LHCN-M2 (cell line): ENCODE data around the gene KCNK2. TPM values are rescaled to one million over a fixed set of nuclear protein-coding genes. Genes with fewer than 3 reads are reported as not detected.

ENCODE experiments used
- DNase-seq: peaks from one replicate; pipeline ENCODE4 v3.0.0-alpha.2; 2012; ENCODE audit warnings: low read depth
- total RNA-seq: library from RNA; depleted of rRNA; stranded (reverse); fragments of >200 nt; gene quantifications from 2 replicates; pipeline ENCODE4 v1.2.3, GENCODE V29; 2014

Gene KCNK2
- total RNA-seq, 1 experiment from 2014 or later = 6.8 TPM

DNA sequence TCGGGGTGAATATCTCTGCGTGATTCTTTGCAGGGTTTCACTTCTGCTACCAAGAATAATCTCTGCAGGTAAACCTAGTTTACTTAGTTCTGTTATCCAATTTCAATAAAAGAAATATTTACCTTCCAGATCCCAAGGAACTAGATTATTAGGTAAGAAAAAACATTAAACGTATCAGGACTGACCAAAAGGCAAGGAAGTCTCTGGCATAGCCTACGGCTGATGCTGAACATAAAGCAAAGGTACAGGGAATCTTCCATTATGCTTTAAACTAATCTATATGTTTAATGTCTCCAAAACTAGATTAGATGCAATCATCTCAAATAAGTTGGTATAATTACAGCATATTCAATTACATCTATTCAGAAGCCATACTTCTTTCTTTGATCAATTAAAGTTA lies 168.9 kb downstream of the KCNK2 start:
- no peak for DNase-seq

GRCh38 chr1:215252164-215252563 lies 169.6 kb downstream of the KCNK2 start:
- DNase-seq = no peak

- peak; percentile 46 for DNase-seq
These were observed 174.6 kb downstream of the KCNK2 start for GRCh38 chr1:215256936-215257679.

- DNase-seq = no peak
These were observed 178.2 kb downstream of the KCNK2 start for GRCh38 chr1:215260711-215261110.

DNA sequence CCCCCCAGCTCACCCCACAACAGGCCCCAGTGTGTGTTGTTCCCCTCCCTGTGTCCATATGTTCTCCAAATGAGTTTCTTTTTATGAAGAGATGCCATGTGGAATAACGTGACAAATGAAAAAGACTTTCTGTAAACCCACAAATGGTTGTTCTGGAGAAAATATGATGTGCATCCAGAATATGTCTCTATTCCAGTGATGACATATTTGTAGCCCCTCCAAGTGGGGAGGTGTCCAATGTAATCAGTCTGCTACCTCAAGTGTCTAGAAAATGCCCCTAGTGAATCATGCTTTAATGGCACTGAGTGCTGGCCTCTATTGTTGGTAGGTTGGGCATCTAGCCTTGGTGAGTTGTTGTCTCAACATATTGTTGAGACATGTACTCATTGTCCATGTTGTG lies 179.6 kb downstream of the KCNK2 start:
- no peak for DNase-seq

DNA sequence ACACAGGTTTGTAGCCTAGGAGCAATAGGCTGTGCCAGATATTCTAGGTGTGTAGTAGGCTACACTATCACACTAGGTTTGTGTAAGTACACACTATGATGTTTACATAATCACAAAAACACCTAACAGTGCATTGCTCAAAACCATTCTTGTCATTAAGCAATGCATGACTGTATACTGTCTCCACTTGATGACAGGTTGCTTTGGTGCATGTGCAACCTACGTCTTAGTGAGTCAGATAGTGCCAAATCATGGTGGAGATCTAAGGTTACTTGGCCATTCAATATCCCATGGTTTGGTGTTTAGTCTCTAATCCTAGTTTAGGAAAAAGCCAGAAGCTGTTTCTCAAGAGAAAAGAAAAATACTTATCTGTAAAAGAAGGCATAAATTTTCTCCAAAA lies 181.1 kb downstream of the KCNK2 start:
- DNase-seq = no peak

DNA sequence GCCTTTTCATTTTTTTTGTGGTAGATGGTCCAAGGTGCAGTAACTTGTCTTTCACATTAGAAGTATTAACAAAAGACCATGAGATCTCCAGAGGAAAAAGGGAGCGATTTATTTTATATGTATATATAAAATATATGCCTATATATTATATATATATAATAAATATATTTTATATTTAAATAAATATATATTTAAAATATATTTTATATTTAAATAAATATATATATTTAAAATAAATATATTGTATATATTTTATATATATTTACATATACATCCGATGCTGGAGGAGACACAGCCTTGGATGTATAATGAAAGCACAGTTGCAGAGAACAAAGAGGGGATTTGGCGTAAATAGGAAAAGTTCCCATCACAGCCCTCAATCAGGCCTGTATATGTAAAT lies 182.1 kb downstream of the KCNK2 start:
- DNase-seq = no peak

GRCh38 chr1:215267495-215267894 lies 185.0 kb downstream of the KCNK2 start:
- no peak for DNase-seq

GRCh38 chr1:215269955-215270354 lies 187.4 kb downstream of the KCNK2 start:
- DNase-seq = no peak

DNA sequence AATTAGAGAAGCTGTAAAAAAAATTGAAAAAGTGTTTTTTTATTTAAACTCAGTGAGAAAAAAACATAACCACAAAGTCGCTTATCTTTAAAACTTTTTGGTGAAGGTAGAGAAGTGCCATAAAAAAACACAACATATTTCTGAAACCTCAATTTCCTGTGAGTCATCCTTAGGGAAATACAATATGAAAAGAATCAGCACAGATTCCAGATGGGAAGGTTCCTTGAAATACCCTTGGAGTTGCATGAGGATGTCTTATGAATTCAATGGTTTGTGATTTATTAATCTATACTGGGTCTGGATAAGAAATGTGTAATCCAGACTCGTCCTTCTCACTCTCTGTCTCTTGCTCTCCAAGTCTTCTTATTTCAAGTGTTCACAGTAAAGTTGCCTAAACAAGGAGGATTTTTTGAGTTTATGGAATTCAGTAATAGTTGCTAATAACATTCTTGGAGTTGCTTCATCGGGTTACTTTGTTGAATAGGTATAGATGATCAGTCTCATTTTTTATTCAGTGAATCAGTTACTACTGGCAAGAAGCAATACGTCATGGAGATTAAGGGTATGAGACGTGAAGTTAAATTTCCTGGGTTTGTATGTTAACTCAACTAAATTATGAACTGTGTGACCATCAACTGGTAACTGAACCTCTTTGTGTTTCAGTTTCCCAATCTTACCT lies 191.4 kb downstream of the KCNK2 start:
- peak; percentile 84 for DNase-seq

GRCh38 chr1:215276582-215276981 lies 194.0 kb downstream of the KCNK2 start:
- no peak for DNase-seq

DNA sequence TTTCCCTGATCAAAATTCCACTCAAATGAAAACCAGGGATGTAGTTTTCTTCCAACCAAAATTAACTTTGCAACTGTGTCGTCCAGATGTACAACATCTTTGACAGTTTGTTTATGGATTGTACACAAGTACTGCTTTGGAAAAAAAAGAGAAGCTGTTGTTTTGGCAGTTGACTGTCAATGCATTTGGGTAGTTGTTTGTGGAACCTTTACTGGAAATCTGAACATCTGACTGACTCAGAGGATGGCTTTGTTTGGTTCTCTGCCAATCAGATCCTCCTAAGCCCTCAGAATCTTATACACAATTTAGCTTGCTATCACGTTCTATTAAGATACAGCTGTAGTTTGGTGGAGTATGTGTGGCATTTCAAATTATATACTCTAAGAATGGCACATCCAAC lies 195.0 kb downstream of the KCNK2 start:
- peak; percentile 78 for DNase-seq

DNA sequence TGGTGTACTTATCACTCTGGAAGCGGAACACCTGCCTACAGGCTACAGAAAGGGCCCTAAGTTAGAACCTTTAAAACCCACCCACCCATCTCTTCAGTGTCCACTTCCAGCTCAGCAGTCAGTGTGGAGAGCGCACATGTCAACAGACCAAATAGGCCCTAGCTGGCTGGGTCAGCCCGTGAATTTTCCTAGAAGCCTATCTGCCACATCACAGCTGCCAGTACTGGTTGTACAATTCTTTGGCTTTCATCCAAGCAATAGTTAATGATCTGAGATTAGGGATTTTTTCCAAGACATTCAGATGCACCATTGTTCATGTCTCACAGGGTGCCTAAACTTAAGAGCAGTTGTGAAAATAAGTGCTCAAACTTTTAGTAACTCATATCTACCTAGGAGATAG lies 197.1 kb downstream of the KCNK2 start:
- DNase-seq = no peak

- peak; percentile 26 for DNase-seq
These were observed 200.0 kb downstream of the KCNK2 start for GRCh38 chr1:215282557-215282956.

DNA sequence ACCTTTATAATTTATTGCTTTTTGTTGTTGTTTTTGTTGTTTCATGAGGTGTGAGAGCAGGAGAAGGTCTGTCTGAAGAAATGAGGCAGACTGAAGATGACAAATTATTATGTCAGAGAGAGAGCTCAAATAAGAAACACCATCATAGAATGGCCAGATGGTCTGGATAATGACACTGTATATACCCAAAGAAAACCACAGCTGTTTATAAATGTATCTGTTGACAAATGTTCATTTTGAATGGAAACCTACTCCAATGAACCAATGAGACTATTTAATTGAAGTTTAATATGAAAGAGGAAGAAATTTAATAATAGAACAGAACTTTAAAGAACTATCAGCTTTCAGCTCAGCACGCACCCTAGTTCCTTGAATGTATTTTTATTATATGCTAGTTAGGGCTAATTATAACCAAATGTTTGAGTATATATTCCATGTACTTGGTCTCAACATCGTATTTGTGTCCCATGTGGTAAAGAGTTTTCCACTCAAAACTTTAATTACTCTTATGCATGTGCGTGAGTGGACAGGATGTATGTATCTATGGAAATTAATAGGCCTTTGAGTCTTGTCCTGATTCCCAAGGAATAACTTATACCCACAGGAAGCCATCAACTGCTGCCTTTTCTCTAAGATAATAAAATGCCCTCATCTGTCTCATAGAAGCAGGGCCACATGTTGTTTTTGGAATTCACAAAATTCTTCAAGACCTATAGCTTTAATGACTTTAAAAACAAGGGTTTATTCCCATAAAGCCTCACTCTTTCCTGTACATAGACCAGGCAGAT lies 202.7 kb downstream of the KCNK2 start:
- DNase-seq = peak; percentile 74
